ENCODE measurements around the gene ANKRD33B. TPM values are rescaled to one million over a fixed set of nuclear protein-coding genes. Genes with fewer than 3 reads are reported as not detected.
"Not testable (repeated sequence)": the region's sequence is repeated elsewhere in the genome, so short reads cannot be mapped to it uniquely, and the experiment has no call there.

Gene ANKRD33B
- 10.9 TPM for total RNA-seq (2021; ENCODE audit: unreplicated experiment)
- 3.8 and 4.5 TPM in 2 replicates for polyA plus RNA-seq (2012)
- percentile 64 among the genes with signal in this experiment for Bru-seq, nascent RNA
- percentile 48 among the genes with signal in this experiment for BruChase-seq, experiment 1, labeled RNA remaining after a 6-hour chase
- percentile 56 among the genes with signal in this experiment for BruChase-seq, experiment 2, labeled RNA remaining after a 2-hour chase
- long read RNA-seq, full-length matches to known transcripts = 2 of 12 reads
- long read RNA-seq, partial matches to known transcripts = 1 of 12 reads
- long read RNA-seq, other reads (novel, unspliced or antisense) = 9 of 12 reads

- Histone ChIP-seq H3K27me3 (ENCODE audit: insufficient read depth, low read length) (no peaks in the 10 kb centered on the region), H2AFZ (ENCODE audit: low read depth, low read length, poor library complexity, severe bottlenecking) (no peak within 1 kb of the TSS), H3K9me2 (ENCODE audit: insufficient read depth) (no peaks in the 10 kb centered on the region), H3K9ac (ENCODE audit: low read length) (peak within 1 kb of the TSS; percentile 91), H3K4me3 (replicated peaks in 1 of 2; ENCODE audit: low read depth in 1 of 2, low read length in 2 of 2) (peak within 1 kb of the TSS; percentile 62 to 71), H4K20me1 (ENCODE audit: insufficient read depth) (no peaks in the 10 kb centered on the region), H3K36me3 (ENCODE audit: control insufficient read depth in 1 of 2, insufficient read depth in 2 of 2, low read length in 2 of 2) (no peaks in the 10 kb centered on the region), H3K79me2 (ENCODE audit: insufficient read depth, low read length) (peaks cover 49% of the 10 kb centered on the region), H3K27ac (ENCODE audit: low read depth, low read length) (peak within 1 kb of the TSS; percentile 81), H3K4me1 (ENCODE audit: control insufficient read depth in 1 of 2, insufficient read depth in 2 of 2, low read length in 2 of 2) (peaks cover 25 to 57% of the 10 kb centered on the region in 2 experiments), H3K4me2 (ENCODE audit: low read length) (peak within 1 kb of the TSS; percentile 93), H3K9me3 (ENCODE audit: control insufficient read depth in 1 of 2, insufficient read depth in 1 of 2, low read depth in 1 of 2, low read length in 2 of 2) (no peaks in the 10 kb centered on the region)
- ChIA-PET RAD21 (ENCODE audit: low non-redundant PET in 1 of 2, low total read pairs in 2 of 2, uncharacterized antibody in 2 of 2, unreplicated experiment in 2 of 2) (no interaction called here), CTCF (no interaction called here), POLR2A (no interaction called here)
- ATAC-seq (peak; percentile 80), DNase-seq (ENCODE audit: low read depth, low spot score) (no peak)
- TF ChIP-seq SIN3A (IDR thresholded peaks at IDR 0.05; ENCODE audit: low read depth) = 0 out of 2 replicates have a peak, but pooled peaks have one; percentile 25
- TF ChIP-seq CTCF (IDR thresholded peaks at IDR 0.05 in 2 of 3, conservative IDR thresholded peaks at IDR 0.05 in 1 of 3; ENCODE audit: borderline replicate concordance in 1 of 3, insufficient read depth in 1 of 3, low read depth in 2 of 3, low read length in 2 of 3) = no peak
- peak; percentile 78 for TF ChIP-seq POLR2AphosphoS5 (IDR thresholded peaks at IDR 0.05; ENCODE audit: low read depth, low read length)
- TF ChIP-seq CBX3 (IDR thresholded peaks at IDR 0.05; ENCODE audit: low read depth) = no peak
- no peak for TF ChIP-seq ZNF274 (IDR thresholded peaks at IDR 0.05; ENCODE audit: low read depth, low read length)
- TF ChIP-seq TCF7L2 (IDR thresholded peaks at IDR 0.05; ENCODE audit: borderline replicate concordance, extremely low read depth, insufficient read depth, insufficient read length) = peak; percentile 26
- BruUV-seq (replicated peaks) = no TSS peak
- intact Hi-C loops (cut with micrococcal nuclease) = no loop called here
These were observed at the start of gene ANKRD33B for GRCh38 chr5:10563945-10564837. Gene ANKRD33B, plus strand, starts transcription at chr5:10564070. Its CDS starts 398 bp downstream, at chr5:10564468.

GRCh38 chr5:10514572-10514971, 49.3 kb upstream of the ANKRD33B start:
- H2AFZ ChIP-seq (ENCODE audit: low read depth, low read length, poor library complexity, severe bottlenecking); DNase-seq (ENCODE audit: low read depth, low spot score); BruUV-seq (replicated peaks); H4K20me1 ChIP-seq (ENCODE audit: insufficient read depth); H3K9me3 ChIP-seq (ENCODE audit: control insufficient read depth in 1 of 2, insufficient read depth in 1 of 2, low read depth in 1 of 2, low read length in 2 of 2); intact Hi-C loops (cut with micrococcal nuclease); H3K27me3 ChIP-seq (ENCODE audit: insufficient read depth, low read length); ATAC-seq; H3K4me2 ChIP-seq (ENCODE audit: low read length); H3K9me2 ChIP-seq (ENCODE audit: insufficient read depth); RAD21 ChIA-PET (ENCODE audit: low non-redundant PET in 1 of 2, low total read pairs in 2 of 2, uncharacterized antibody in 2 of 2, unreplicated experiment in 2 of 2); H3K36me3 ChIP-seq (ENCODE audit: control insufficient read depth in 1 of 2, insufficient read depth in 2 of 2, low read length in 2 of 2); H3K79me2 ChIP-seq (ENCODE audit: insufficient read depth, low read length); POLR2A ChIA-PET; H3K4me3 ChIP-seq (replicated peaks in 1 of 2; ENCODE audit: low read depth in 1 of 2, low read length in 2 of 2); H3K4me1 ChIP-seq (ENCODE audit: control insufficient read depth in 1 of 2, insufficient read depth in 2 of 2, low read length in 2 of 2); H3K27ac ChIP-seq (ENCODE audit: low read depth, low read length); H3K9ac ChIP-seq (ENCODE audit: low read length): not testable (repeated sequence)
- CTCF ChIA-PET = interaction anchor here (0.8 kb wide), 1 partner anchor 12 kb away, joined by 6 read pairs; no protein-coding TSS in a partner anchor

All from HCT116 (cell line).